Panc1 (cell line): ENCODE measurements around the gene VAPB. TPM values are rescaled to one million over a fixed set of nuclear protein-coding genes. Genes with fewer than 3 reads are reported as not detected.
A peak's percentile ranks its signal among the peaks of the same experiment; 100 is the strongest.

Source experiments
- ATAC-seq: fragments of 200-7000 bp; cut with Tn5 transposase; 2 replicates; pipeline ENCODE4 v1.9.1; 2020; ENCODE audit warnings: mild to moderate bottlenecking, moderate library complexity
- Bru-seq: library from RNA; stranded (reverse); fragments of 400-500 nt; gene quantifications from one replicate; lab custom pipeline; 2021; lab: Mats Ljungman, UMichigan
- BruChase-seq, 2 experiments: library from RNA; stranded (reverse); fragments of 400-500 nt; gene quantifications; one replicate each; lab custom pipeline; 2021; lab: Mats Ljungman, UMichigan
- BruUV-seq: library from RNA; stranded (reverse); fragments of 400-500 nt; replicated peaks from 2 replicates; lab custom pipeline; 2021; lab: Mats Ljungman, UMichigan
- CTCF ChIA-PET: fragments of 300-600 bp; sonication (Branson Sonifier 250); formaldehyde crosslinking; loops from one replicate; lab custom pipeline; 2022; ENCODE audit warnings: antibody characterized with exemption; lab: Charles Lee
- POLR2A ChIA-PET: fragments of 300-600 bp; sonication (Branson Sonifier 250); formaldehyde crosslinking; loops from one replicate; lab custom pipeline; 2022; ENCODE audit warnings: antibody characterized with exemption; lab: Charles Lee
- DNase-seq: peaks from one replicate; pipeline ENCODE4 v3.0.0-alpha.2; 2010; ENCODE audit warnings: low read depth, low spot score
- H3K27ac ChIP-seq: 2 replicates; pipeline ENCODE4 v1.5.1; 2011; ENCODE audit warnings: mild to moderate bottlenecking, low read length, inconsistent platforms
- H3K27me3 ChIP-seq: fragments of 200-500 bp; sonication (Bioruptor generic); 2 replicates; pipeline ENCODE4 v1.6.0; 2014; ENCODE audit warnings: low read length, inconsistent platforms; ENCODE audit not compliant: control insufficient read depth, insufficient read depth
- H3K36me3 ChIP-seq: fragments of 200-500 bp; sonication (Bioruptor generic); 2 replicates; pipeline ENCODE4 v1.5.1; 2014; ENCODE audit warnings: inconsistent platforms, mild to moderate bottlenecking, low read length, moderate library complexity; ENCODE audit not compliant: control insufficient read depth, insufficient read depth
- H3K4me1 ChIP-seq: 2 replicates; pipeline ENCODE4 v1.5.1; 2011; ENCODE audit warnings: inconsistent platforms, mild to moderate bottlenecking, low read length, moderate library complexity; ENCODE audit not compliant: control insufficient read depth, insufficient read depth
- H3K4me3 ChIP-seq, 2 experiments: 2 replicates each; pipeline ENCODE4 v1.5.1; 2011 to 2012; ENCODE audit warnings: low read depth in 2 of 2, low read length in 2 of 2, mild to moderate bottlenecking in 2 of 2, inconsistent platforms in 1 of 2, moderate library complexity in 1 of 2
- H3K9me3 ChIP-seq: fragments of 200-500 bp; sonication (Bioruptor generic); 2 replicates; pipeline ENCODE4 v1.5.1; 2014; ENCODE audit warnings: low read depth, mild to moderate bottlenecking, inconsistent platforms, low read length, moderate library complexity; ENCODE audit not compliant: control insufficient read depth, insufficient read depth
- CTCF ChIP-seq: fragments of 450-650 bp; IDR thresholded peaks from 2 replicates; pipeline ENCODE4 v1.5.1; 2017; ENCODE audit warnings: mild to moderate bottlenecking
- POLR2AphosphoS5 ChIP-seq: IDR thresholded peaks from 2 replicates; pipeline ENCODE4 v1.6.1; 2012; ENCODE audit warnings: mild to moderate bottlenecking, low read depth, low read length, moderate library complexity
- REST ChIP-seq, 2 experiments: IDR thresholded peaks; 2 replicates each; pipeline ENCODE4 v1.6.1; 2011 to 2012; ENCODE audit warnings: low read depth in 2 of 2, control low read depth in 1 of 2, low read length in 1 of 2, mild to moderate bottlenecking in 1 of 2, moderate library complexity in 1 of 2; ENCODE audit not compliant: insufficient read depth in 1 of 2
- SIN3A ChIP-seq: IDR thresholded peaks from 2 replicates; pipeline ENCODE4 v1.6.1; 2012; ENCODE audit warnings: low read depth, mild to moderate bottlenecking, low read length, moderate library complexity, borderline replicate concordance; ENCODE audit not compliant: insufficient read depth
- TCF7L2 ChIP-seq: IDR thresholded peaks from 2 replicates; pipeline ENCODE4 v1.6.1; 2011; ENCODE audit warnings: mild to moderate bottlenecking, low read depth, low read length, inconsistent platforms
- in situ Hi-C: cut with HindIII; loops from 2 replicates; pipeline ENCODE4 v1.10.0; 2016; ENCODE audit warnings: low sequenced_read_pairs, low pct_unique_long_range_greater_than_20kb
- intact Hi-C: fragments of 100-400 bp; cut with micrococcal nuclease; formaldehyde crosslinking; loops from one replicate; pipeline ENCODE4 v1.10.0; 2022; ENCODE audit not compliant: unreplicated experiment
- long read RNA-seq: library from polyadenylated mRNA; unstranded; transcript quantifications from one replicate; pipeline ENCODE4 v2.0.0, GENCODE V29; 2021; ENCODE audit not compliant: unreplicated experiment
- polyA plus RNA-seq: library from polyadenylated mRNA; unstranded; fragments of >200 nt; gene quantifications from one replicate; pipeline ENCODE4 v1.2.1, GENCODE V29; 2012; ENCODE audit warnings: missing spikeins; ENCODE audit not compliant: insufficient read length
- total RNA-seq: library from RNA; stranded (reverse); gene quantifications from one replicate; pipeline ENCODE4 v1.2.1, GENCODE V29; 2021; ENCODE audit not compliant: unreplicated experiment

VAPB gene
- total RNA-seq = 50.9 TPM
- 43.5 TPM for polyA plus RNA-seq
- Bru-seq, nascent RNA = percentile 88 among the genes with signal in this experiment
- BruChase-seq, experiment 1, labeled RNA remaining after a 2-hour chase = percentile 84 among the genes with signal in this experiment
- percentile 85 among the genes with signal in this experiment for BruChase-seq, experiment 2, labeled RNA remaining after a 6-hour chase
- long read RNA-seq, full-length matches to known transcripts = 118 of 188 reads
- long read RNA-seq, partial matches to known transcripts = 52 of 188 reads
- long read RNA-seq, other reads (novel, unspliced or antisense) = 18 of 188 reads

- Histone ChIP-seq H3K9me3 (no peaks in the 10 kb centered on the region), H3K27me3 (no peaks in the 10 kb centered on the region), H3K4me1 (peaks cover 14% of the 10 kb centered on the region), H3K27ac (peak within 1 kb of the TSS; percentile 83), H3K4me3 (peak within 1 kb of the TSS; percentile 85 to 90), H3K36me3 (peaks cover 4% of the 10 kb centered on the region)
- ATAC-seq = peak; percentile 100
- in situ Hi-C loops = no loop called here
- TF ChIP-seq POLR2AphosphoS5 (peak; percentile 25; the same call in 1 of the 2 replicates), SIN3A (no peak; the same call in 1 of the 2 replicates)
- intact Hi-C loops = no loop called here
- ChIA-PET CTCF (interaction anchor here (0.6 kb wide), 1 partner anchor 816 kb away, joined by 3 read pairs; no protein-coding TSS in a partner anchor), POLR2A (interaction anchor here (0.5 to 1.1 kb wide), 5 partner anchors 13 to 384 kb away, joined by 3 to 6 read pairs (median 3); no protein-coding TSS in a partner anchor)
- peak; percentile 80 for DNase-seq
- BruUV-seq = no TSS peak
These were observed at the start of gene VAPB for GRCh38 chr20:58388882-58389323. TSS of gene VAPB (plus strand) at chr20:58389229. CDS start at chr20:58389460, 231 bp downstream.

GRCh38 chr20:58339741-58340140, 49.3 kb upstream of the VAPB start:
- ATAC-seq (no peak), DNase-seq (no peak)
- CTCF ChIA-PET = no interaction called here
- H3K27me3 ChIP-seq = no peaks in the 10 kb centered on the region
- no peak for TF ChIP-seq POLR2AphosphoS5
- no peak for TF ChIP-seq REST (IDR thresholded peaks at IDR 0.05; ENCODE audit: insufficient read depth in 1 of 2, low read depth in 2 of 2, low read length in 1 of 2)
- in situ Hi-C loops (no loop called here), intact Hi-C loops (no loop called here)
- peaks cover 3% of the 10 kb centered on the region; the same call in 1 of the 2 replicates for H3K4me1 ChIP-seq
- no peak overlapping the region for H3K27ac ChIP-seq
- no peak overlapping the region for H3K4me3 ChIP-seq
- BruUV-seq = no TSS peak
- H3K36me3 ChIP-seq = no peaks in the 10 kb centered on the region
- no peaks in the 10 kb centered on the region for H3K9me3 ChIP-seq
- POLR2A ChIA-PET = no interaction called here

- Histone ChIP-seq H3K4me3 (no peak overlapping the region), H3K27me3 (no peaks in the 10 kb centered on the region), H3K4me1 (peaks cover 3% of the 10 kb centered on the region; the same call in 1 of the 2 replicates), H3K9me3 (no peaks in the 10 kb centered on the region), H3K36me3 (no peaks in the 10 kb centered on the region), H3K27ac (no peak overlapping the region)
- no peak for ATAC-seq
- no peak for DNase-seq
- TF ChIP-seq REST (IDR thresholded peaks at IDR 0.05; ENCODE audit: insufficient read depth in 1 of 2, low read depth in 2 of 2, low read length in 1 of 2) = no peak
- no peak for TF ChIP-seq CTCF
- TF ChIP-seq TCF7L2 = no peak
- TF ChIP-seq SIN3A = no peak
- no peak for TF ChIP-seq POLR2AphosphoS5
- intact Hi-C loops = no loop called here
- POLR2A ChIA-PET = no interaction called here
- no TSS peak for BruUV-seq
- CTCF ChIA-PET = no interaction called here
- in situ Hi-C loops = no loop called here
These were observed 48.9 kb upstream of the VAPB start for GRCh38 chr20:58340151-58340550.
